A673 (cell line): ENCODE measurements around the gene NUP37.

Experiments
- CTCF ChIP-seq: fragments of 300-800, 200-600 bp; sonication (generic); conservative IDR thresholded peaks from 2 replicates; pipeline ENCODE4 v1.5.1; 2017; ENCODE audit warnings: low read depth, mild to moderate bottlenecking, antibody characterized with exemption, low read length, moderate library complexity, mixed read lengths
- EZH2 ChIP-seq: fragments of 200-600 bp; sonication (generic); IDR thresholded peaks from 2 replicates; pipeline ENCODE4 v1.6.1; 2017; ENCODE audit warnings: borderline replicate concordance, low read depth, mild to moderate bottlenecking, mixed read lengths, antibody characterized with exemption, low read length; ENCODE audit not compliant: poor library complexity, severe bottlenecking

DNA sequence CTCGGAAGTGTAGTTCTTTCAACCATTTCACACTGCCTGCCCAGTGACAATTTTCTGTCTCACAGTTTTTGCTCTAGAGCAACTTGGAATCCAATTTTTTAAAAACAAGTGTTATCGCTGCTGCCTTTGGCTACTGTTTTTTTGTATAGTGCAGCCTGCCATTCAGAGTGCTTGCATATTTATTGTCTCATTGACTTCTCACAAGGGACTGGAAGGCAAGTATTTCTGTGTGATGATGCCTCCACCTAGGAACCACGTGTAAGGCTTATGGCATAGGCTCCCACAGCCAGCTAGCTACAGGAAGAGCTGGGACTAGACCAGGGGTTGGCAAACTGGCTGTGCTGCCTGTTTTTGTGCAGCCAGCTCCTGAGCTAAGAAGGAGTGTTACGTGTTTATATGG is 972 bp upstream of the NUP37 start:
- no peak for TF ChIP-seq CTCF
- TF ChIP-seq EZH2: no peak
